HFF-Myc (cell line): Measurements from ENCODE around the gene PRKAR1B.

Experiments
- DNase-seq: peaks from one replicate; pipeline ENCODE4 v3.0.0-alpha.2; 2011; ENCODE audit warnings: low read depth; ENCODE audit errors: extremely low read depth
- H3K4me3 ChIP-seq: replicated peaks from 2 replicates; pipeline ENCODE4 v1.5.1; 2011; ENCODE audit warnings: low read depth, mild to moderate bottlenecking, control low read depth, low read length
- TF ChIP-seq, protein P1 (sequence below): IDR thresholded peaks from 2 replicates; pipeline ENCODE4 v1.5.1; 2012; ENCODE audit warnings: mild to moderate bottlenecking, low read depth, low read length, control low read depth; ENCODE audit errors: missing control alignments

The PRKAR1B gene

DNA sequence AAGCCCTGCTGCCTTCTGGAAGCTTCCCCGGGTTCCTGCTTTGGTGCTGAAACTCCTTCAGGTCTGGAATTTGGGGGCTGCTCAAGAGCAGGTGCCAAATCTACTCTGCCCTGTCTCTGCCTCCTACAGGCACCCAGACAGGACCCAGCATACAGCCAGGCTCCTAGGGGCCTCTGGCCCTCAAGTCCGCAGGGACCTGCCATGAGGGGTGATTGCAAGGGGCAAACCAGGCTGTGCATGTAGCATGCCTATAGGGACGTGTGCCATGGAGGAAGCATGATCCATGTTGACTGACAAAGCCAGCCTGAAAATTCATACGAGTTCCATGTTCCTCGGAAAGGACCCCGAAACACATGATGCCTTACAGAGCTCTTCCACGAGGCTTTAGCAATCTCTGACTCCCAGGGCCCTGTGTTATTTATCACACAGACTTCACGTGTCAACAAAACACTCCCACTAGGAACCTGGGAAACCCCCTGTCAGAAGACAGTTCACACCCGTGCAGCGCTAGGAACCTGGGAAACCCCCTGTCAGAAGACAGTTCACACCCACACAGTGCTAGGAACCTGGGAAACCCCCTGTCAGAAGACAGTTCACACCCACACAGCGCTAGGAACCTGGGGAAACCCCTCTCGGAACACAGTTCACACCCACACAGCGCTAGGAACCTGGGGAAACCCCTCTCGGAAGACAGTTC, 75.9 kb downstream of the PRKAR1B start:
- H3K4me3 ChIP-seq, result no peak overlapping the region
- TF ChIP-seq, protein P1, sequence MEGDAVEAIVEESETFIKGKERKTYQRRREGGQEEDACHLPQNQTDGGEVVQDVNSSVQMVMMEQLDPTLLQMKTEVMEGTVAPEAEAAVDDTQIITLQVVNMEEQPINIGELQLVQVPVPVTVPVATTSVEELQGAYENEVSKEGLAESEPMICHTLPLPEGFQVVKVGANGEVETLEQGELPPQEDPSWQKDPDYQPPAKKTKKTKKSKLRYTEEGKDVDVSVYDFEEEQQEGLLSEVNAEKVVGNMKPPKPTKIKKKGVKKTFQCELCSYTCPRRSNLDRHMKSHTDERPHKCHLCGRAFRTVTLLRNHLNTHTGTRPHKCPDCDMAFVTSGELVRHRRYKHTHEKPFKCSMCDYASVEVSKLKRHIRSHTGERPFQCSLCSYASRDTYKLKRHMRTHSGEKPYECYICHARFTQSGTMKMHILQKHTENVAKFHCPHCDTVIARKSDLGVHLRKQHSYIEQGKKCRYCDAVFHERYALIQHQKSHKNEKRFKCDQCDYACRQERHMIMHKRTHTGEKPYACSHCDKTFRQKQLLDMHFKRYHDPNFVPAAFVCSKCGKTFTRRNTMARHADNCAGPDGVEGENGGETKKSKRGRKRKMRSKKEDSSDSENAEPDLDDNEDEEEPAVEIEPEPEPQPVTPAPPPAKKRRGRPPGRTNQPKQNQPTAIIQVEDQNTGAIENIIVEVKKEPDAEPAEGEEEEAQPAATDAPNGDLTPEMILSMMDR, result no peak
- DNase-seq, result no peak

GRCh38 chr7:650339-651031, 76.6 kb downstream of the PRKAR1B start:
- no peak overlapping the region for H3K4me3 ChIP-seq

DNA sequence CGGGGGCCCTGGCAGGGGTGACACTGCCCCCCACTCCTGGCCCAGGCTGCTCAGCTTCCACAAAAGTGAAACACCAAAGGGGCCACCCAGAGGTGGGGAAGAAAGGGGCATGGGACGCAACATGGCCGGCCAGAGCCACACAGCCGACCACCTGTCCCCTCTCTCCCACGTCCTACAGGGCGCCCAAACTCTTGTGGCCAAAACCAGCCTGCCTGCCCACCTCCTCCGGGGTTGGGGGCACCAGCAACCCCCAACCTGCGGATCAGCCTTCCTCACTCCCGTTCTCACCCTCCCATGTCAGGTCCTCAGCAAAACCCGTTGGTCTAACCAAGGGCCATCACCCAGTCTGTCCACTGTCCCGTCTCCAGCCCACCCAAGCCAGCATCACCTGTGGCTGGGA, 80.1 kb downstream of the PRKAR1B start:
- no peak for DNase-seq
- H3K4me3 ChIP-seq, result no peak overlapping the region
- TF ChIP-seq, protein P1, result no peak

More at GRCh38 chr7:650339-651031, 76.6 kb downstream of the PRKAR1B start:
- TF ChIP-seq, protein P1, result no peak
- no peak for DNase-seq

GRCh38 chr7:646487-646886, 80.6 kb downstream of the PRKAR1B start:
- DNase-seq, result no peak
- no peak overlapping the region for H3K4me3 ChIP-seq
- TF ChIP-seq, protein P1, result no peak

GRCh38 chr7:645606-646005, 81.5 kb downstream of the PRKAR1B start:
- no peak for DNase-seq
- no peak overlapping the region for H3K4me3 ChIP-seq
- TF ChIP-seq, protein P1, result no peak

DNA sequence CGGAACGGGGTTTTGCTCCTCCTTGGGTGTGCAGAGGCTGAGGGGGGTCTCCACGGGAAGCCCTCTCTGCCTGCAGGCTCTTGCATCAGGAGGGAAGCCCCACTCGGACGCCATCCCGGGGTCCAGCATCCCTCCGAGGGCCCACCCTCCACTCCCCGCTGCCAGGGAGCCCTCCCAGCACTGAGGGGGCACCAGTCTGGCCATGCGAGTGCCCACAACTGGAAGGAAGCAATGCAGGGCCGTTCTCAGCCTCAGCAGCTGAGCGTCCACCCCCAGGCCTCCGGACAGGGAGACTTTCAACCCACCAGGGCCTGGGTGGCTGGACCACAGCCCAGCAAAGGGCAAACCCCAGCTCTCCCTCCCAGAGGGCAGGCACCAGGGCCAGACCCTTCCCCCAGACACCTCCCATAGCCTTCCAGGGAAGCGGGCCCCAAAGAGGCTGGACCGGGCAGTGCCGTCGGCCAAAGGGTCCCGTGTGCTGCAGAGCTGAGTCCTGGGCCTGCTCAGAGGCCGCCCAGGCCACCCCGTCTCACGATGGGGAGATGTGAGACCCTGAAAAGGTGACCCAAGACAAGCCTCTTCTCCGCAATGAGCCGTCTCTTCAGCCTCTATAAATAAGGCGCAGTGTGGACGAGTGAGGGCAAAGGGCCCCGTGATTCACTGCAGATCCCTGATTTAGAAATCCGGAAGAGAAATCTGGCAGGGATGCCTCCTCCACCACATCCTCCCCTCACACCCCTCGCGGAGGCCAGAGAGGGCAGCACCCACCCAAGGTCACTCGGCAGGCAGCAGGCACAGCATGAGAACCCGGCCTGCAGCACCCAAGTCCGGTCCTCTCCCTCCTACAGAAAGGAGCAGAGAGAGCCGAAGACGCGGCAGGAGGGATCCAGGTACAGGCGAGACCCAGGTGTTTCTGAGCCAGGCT, 82.4 kb downstream of the PRKAR1B start:
- no peak for DNase-seq
- H3K4me3 ChIP-seq, result no peak overlapping the region
- TF ChIP-seq, protein P1, result no peak
